OCI-LY1 (cell line): ENCODE data around the gene HID1.

Experiments used
- CTCF ChIP-seq: fragments of 200-600 bp; sonication (generic), shearing (Covaris generic); IDR thresholded peaks from 2 replicates; pipeline ENCODE4 v1.5.1; 2017; ENCODE audit warnings: mild to moderate bottlenecking, antibody characterized with exemption, low read length, moderate library complexity, mixed read lengths
- EZH2 ChIP-seq: fragments of 200-600 bp; sonication (generic), shearing (Covaris generic); IDR thresholded peaks from 2 replicates; pipeline ENCODE4 v1.8.0; 2017; ENCODE audit warnings: borderline replicate concordance, mixed run types, mild to moderate bottlenecking, antibody characterized with exemption, low read length, moderate library complexity, mixed read lengths

DNA sequence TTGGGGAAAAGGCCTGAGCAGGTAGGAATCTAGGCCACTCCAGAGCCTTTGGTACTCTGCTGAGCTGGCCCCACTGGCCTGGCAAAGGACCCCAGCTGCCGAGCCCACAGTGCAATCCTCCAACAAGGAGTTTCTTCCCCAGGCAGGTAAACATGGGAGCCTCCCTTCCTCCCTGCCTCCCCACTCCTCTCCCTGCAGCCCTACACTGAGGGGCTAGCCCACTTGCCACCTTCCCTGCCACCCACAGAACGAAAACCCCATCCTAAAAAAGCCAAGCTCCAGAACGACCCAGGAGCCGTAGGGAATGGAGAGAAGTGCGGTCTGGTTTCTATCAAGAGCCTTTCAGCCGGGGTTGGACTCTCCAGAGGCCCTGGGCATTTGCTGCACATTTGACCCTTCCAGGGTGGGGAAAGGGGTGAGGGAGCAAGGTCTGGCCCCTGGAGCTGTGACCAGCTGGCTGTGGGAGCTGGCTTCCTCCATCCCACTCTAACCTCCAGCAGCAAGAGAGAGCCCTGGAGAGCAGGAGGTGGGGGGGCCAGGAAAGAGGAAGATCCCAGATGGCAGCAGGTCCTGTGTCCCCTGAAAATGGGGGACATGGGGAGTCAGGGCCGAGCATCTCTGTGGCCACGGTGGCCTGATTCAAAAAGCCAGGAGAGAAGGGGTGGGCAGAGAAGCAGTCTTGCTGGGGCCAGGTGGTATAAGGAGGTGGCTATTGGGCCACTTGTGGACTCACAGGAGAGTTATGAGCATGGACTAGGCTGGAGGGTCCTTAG is 1.3 kb downstream of the HID1 start:
- TF ChIP-seq CTCF (no peak), EZH2 (no peak)
